NCI-H2227 treated with DMSO at 0.1 percent for 48 hours (cell line): ENCODE data around the gene NEK7.
A peak's percentile ranks its signal among the peaks of the same experiment; 100 is the strongest.
"Not testable (repeated sequence)": the region's sequence is repeated elsewhere in the genome, so short reads cannot be mapped to it uniquely, and the experiment has no call there.

Experiments
- DNase-seq: peaks from one replicate; lab custom pipeline; 2025; lab: John Stamatoyannopoulos, UW

NEK7 gene

DNA sequence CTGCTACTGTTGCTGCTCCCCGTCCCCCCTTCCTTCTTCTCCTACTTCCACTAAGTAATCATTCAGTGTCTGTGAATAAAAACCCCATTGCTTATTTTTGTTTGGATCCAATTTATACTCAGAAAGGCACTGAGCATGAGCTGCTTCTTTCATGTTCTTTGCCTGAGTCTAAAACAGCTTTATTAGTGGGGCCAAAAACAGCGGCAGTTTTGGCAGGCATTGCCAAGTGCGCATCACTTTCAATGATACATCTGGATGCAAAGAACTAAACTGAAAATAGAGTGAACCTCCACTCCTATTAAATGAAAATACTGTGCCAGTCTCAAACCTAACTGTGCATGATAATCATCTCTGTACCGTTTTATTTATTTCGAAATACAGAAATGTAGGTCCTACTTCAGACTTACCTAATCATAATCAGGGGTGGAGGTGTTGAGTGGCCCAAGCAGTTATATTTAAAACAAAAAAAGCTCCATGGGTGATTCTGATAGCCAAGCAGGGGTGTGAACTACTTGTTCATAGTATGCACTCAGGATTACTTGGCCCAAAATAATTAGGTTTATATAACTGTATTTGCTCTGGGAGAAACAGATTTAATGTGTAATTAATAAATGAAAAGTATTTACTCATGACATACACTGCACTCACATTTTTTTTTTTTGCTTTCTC is 48.4 kb downstream of the NEK7 start:
- DNase-seq, result no peak

DNA sequence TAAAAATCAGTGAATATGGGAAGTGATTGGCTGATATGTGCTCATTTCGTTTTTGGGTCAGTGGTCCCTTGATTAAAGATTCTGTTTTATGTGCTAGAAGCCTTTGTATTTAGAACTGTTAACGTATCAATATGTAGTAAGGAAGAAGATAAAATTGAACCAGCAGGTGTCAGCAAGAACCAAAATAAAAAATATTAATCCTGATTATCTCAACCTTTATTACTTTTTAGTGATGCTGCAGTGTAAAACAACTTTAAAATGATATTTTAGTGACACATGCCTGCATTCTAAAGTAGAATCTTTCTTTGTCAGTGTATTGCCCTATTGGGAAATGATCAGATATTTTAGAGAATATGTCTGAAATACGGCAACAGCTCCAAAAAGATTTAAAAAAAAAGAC is 49.5 kb downstream of the NEK7 start:
- DNase-seq, result no peak

DNA sequence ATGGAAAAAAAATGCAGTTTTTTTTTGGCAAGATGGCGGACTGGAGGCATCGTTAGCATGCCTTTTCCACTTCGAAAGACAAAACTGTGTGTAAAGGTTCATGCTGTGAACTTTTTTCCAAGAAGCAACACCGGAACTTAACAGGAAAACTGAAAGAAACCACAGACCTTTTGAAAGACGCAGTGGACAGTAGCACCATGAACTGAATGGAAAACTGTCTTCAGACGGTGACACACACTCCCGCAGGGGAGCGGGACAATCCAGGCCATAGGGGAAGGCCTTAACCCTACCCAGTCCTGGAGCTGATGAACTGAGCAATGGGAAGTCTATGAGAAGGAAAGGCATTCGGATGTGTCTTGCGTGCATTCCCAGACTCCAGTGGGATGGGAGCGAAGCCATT is 54.9 kb downstream of the NEK7 start:
- no peak for DNase-seq

DNA sequence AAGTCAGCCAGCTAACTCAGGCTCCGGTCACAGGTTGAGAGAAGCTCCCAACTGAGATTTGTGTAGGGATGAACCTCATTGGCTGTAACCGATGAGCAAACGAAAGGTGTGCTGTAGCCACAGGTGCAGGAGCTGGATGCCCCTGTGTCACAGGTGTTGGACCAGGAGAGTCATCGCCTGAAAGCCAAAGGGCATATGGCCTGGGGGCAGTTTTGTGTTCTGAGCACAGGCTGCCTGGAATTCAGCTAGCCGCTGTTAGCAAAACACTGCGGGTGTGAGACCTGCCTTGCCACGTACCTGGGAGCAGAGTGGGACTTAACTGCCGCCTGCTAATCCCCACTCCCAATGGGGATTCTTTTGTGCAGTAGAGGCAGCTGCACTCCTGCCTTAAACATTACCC is 55.3 kb downstream of the NEK7 start:
- no peak for DNase-seq

DNA sequence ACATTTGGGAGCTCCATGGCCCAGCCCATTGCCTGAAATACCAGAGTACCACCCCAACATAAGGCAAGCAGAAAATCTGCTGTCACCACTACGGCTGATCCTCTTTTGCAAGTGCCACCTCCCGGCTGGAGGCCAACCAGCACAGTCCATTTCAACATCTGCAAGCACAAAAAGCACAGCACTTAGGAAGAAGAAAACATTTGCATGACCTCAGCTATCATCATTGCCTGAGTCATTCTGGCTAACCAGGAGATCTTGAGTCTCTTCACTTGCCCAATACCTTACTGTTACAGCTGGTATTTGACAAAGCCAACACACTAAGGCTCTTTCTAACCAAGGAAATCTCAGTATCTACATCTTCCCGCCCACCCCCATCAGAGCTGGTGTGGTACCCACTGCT is 55.9 kb downstream of the NEK7 start:
- DNase-seq, result no peak

DNA sequence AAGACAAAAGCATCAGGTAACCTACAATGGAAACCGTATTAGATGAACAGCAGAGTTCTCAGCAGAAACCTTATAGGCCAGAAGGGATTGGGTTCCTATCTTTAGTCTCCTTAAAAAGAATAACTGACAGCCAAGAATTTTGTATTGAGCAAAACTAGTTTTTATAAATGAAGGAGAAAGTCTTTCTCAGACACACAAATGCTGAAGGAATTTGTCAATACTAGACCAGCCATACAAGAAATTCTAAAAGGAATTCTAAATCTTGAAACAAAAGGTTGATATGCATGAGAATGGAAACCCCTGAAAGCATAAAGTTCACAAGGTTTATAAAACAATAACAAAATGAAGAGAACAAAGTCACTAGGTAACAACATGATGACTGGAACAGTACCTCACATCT is 58.1 kb downstream of the NEK7 start:
- DNase-seq, result no peak

DNA sequence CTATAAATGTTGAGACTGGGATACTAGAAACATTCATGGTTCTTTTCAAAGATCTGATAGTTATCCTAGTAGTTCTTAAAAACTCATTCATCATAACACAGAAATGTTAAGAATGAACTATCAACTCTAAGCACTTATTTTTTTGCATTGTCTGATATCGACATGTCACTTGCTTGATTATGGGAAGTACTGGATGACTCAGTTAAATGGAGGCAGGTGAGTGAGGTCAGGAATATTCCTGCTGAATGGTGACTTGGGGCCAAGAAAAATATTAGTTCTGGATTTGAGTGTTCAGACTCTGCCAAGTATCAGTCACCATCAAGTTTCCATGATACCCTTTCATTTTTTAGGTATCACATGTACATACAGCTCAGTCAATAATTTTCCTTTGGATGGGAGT is 63.6 kb downstream of the NEK7 start:
- DNase-seq, result no peak

DNA sequence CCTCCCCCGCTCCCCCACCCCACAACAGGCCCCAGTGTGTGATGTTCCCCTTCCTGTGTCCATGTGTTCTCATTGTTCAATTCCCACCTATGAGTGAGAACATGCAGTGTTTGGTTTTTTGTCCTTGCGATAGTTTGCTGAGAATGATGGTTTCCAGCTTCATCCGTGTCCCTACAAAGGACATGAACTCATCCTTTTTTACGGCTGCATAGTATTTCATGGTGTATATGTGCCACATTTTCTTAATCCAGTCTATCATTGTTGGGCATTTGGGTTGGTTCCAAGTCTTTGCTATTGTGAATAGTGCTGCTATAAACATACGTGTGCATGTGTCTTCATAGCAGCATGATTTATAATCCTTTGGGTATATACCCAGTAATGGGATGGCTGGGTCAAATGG is 70.2 kb downstream of the NEK7 start:
- not testable (repeated sequence) for DNase-seq

DNA sequence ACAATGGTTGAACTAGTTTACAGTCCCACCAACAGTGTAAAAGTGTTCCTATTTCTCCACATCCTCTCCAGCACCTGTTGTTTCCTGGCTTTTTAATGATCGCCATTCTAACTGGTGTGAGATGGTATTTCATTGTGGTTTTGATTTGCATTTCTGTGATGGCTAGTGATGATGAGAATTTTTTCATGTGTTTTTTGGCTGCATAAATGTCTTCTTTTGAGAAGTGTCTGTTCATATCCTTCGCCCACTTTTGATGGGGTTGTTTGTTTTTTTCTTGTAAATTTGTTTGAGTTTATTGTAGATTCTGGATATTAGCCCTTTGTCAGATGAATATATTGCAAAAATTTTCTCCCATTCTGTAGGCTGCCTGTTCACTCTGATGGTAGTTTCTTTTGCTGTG is 70.7 kb downstream of the NEK7 start:
- not testable (repeated sequence) for DNase-seq

DNA sequence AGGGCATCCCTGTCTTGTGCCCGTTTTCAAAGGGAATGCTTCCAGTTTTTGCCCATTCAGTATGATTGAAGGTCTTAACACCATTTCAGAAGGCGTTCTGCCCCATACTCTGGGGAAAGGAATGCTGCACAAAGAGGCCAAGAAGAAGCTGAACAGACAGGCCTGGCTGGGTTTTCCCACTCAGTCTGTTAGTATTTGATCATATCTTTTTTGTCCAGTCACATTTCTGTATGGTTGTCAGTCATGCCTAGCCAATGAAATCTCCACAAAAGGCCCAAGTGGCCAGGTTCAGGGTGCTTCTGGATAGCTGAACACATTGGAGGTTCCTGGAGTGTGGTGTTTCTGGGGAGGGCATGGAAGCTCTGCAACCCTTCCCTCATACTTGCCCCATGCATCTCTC is 72.1 kb downstream of the NEK7 start:
- no peak for DNase-seq

DNA sequence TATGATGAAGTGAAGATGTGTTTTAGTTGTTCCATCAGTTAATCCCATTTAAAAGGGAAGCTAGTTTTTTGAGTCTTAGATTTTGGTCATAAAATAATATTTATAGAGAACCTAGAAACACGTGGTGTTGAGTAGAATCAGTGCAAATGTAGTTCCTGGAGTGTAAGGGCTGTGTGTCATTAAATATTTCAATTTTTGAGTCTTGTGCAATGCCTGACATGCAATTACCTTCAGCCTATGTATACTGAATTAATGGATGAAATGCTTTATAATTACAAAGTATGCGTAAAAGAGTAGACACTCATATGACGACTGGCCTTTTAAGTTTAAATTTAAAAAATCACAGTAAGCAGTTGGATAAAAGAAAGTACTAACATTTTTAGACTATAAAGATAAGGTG is 75.0 kb downstream of the NEK7 start:
- no peak for DNase-seq

DNA sequence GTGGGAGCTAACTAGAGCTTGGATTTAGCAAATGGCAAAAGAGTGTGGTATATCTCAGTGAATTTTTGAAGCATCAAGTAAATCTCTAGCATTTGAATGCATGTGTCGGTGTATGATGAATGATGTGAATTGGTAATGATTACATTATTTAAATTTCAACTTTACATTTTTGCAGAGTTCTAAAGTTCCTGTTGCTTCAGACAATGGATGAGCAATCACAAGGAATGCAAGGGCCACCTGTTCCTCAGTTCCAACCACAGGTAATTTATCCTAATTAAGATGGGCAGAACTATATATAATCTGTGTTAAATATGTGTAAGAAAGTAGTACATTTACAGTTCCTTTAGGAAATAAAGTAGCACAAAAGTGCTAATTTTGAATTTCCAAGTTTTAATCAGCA is 75.6 kb downstream of the NEK7 start:
- no peak for DNase-seq

DNA sequence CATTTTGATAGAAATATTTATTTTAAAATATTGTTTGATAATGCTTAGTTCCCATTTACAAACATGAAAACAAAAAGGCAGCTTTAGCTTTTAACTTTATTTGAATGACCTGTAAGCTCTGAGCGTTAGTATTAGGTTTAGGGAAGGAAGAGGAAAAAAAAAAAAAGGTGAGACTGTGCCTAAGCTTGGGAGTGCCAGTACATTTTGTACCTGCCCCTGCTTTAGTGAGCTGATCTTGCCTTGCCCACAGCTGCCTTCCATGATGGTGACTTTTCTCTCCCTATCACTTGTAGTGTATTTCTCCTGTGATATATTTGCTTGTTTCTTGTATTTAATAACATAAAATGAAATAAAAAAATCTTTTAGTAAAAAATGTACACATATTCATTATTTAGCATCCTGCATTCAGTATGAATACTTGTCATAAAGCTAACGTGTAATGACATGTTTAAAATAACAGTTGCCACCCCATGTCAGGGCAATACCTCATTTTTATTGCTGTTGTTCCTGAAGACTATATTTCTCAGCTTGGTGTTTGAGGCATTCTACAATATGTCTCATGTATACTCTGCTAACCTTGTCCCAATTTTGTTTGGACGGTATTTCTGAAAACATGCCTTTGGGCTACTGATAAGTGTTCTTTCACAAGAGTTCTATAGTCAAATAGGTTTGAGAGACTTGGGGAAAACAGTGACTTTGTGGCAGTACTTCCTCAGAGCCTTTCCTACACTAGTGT is 76.3 kb downstream of the NEK7 start:
- DNase-seq, result no peak

DNA sequence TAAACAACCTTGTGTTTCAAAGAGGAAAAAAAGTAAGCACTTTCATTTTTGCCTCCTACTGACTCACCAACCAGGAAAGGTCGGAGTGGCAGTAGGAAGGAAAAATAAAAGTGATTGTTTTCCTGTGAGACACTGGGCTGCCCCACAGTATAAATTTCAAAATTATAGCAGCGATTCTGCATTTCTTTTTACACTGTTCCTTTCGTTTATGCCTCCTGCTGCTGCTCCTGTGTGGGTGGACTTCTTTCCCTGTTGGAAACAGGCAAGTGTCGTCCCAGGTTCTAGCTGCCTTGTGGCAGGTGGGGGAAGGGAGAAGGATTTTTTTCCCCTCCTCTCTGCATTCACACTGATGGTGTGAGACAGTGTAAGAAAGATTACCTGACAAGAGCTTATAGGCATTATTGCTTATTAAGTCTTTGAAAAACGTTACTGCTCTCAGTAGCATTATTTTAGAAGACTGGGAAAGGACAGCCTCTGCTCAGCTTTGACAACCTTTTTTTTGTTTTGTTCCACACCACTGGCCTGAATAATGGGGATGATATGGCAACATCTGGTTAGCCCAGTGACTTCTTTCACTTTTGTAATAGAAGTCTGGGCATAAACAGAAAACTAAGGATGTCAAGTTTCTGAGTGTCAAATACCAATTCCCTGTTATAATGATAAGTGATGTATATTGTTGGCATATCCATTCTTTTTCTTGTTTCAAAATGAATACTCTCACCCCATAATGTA is 77.9 kb downstream of the NEK7 start:
- DNase-seq, result peak; percentile 39

DNA sequence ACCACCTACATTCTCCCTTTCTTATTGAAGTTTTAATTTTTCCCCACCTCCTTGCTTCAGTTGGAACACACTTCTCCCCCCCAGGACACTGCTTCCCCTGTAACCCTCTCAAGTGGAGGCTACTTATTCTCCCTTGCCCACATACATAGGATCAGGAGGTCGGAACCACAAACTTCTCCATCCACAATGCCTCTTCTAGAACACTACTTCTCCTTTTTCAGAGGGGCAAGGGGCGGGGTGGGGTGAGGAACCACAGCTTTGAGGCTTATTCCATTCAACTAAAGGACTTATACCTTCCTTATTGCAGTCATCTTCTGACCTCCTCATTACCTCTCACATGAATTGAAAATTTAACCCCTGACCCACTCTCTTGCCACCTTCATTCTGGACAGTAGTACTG is 81.3 kb downstream of the NEK7 start:
- DNase-seq, result no peak

DNA sequence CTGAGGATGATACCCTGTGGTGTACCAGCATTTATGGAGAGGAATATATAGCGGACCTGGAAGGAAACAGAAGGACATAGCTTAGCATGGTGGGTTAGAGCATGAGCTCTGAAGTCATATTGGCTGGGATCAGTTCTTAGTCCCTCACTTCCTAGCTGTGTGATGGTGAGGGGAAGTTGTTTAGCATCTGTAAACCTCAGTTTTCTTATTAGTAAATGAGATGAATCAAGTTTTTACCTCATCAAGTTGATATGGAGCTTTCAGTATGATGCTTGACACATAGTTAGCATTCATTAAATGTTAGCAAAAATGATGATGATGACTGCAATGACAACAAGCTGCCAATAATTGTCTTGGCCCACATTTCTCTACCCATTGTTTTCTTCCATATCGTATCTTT is 84.8 kb downstream of the NEK7 start:
- no peak for DNase-seq

DNA sequence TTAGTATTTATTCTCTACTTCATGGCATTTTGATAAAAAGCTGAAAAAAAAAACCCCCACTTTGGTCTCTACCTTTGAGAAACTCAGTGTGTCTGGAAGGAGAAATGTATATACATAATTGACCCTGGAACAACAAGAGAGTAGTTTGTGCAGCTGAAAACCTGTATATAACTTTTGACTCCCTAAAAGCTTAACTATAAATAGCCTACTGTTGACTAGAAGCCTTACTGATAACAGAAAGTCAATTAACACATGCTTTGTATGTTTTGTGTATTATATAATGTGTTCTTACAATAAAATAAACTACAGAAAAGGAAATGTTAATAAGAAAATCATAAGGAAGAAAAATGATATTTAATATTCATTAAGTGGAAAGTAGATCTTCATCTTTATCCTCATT is 88.0 kb downstream of the NEK7 start:
- DNase-seq, result no peak

DNA sequence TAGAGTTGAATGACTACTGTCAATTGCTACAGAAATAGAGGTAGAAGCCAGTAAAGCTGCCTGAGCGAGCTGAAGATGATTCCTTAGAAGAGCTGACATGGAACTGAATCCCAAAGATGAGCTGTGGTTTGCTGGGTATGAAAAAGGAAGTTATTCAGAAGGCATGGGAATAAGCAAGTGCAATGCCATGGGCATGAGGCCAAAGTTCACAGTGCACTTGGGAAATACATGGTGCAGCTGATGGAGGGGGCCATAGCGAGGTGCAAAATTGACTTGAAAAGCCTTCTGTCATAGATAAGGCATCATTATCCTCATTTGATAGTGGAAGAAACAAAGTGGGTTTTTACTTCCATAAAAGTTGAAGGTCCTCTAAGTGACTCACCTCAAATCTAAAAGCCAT is 88.6 kb downstream of the NEK7 start:
- no peak for DNase-seq

DNA sequence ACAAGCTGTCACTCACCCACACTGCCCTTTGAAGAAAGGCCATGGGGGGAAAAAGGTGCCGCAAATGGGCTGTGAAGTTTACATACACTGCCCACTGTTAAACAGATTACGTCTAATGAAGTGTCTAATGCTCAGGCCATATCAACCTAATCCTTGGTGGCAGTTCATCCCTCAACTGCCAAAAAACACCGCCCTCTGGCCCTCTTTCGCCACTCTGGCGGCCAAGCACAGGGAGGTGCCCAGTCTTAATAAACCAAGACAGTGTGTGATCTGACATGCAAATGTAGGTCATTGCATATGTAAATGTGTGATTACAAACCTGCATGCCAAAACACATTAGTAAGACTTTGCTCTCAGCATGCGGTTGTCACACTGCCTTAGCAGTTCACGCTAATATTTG is 89.5 kb downstream of the NEK7 start:
- no peak for DNase-seq

DNA sequence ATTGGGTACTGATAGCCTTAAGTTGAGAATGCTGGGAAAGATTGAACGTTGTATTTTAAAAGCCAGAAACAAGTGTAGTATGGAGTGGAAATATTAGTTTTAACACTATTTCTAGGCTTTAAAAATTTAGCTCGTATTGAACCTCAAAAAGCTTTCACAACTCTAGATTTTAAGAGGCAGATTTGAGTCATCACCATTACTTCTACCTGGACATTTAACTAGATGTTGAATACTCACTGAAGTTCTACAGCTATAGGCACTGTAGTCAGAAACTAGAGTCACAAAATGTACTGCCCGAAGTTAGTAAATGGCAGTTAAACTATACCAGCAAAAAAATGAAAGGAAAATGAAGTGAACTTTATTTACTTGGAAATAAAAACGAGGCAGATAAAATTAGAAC is 96.5 kb downstream of the NEK7 start:
- no peak for DNase-seq

DNA sequence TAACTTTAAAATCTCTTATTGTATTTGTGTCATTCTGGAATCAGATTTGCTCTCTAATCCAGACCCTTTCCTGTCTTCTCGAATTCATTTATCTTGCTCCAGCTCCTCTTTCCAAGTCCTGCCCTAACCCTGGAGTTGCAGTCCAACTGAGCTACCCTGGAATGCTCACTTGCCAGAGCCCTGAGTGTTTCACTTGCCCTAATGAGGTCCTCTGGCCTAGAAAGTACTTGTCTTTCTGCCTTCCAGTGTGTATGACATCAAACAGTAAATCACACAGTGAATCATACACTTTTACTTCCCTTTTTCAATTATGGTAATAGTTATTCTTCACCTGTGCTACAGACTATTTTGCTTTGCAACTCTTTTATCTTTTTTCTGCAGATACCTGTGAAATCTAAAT is 96.9 kb downstream of the NEK7 start:
- no peak for DNase-seq

DNA sequence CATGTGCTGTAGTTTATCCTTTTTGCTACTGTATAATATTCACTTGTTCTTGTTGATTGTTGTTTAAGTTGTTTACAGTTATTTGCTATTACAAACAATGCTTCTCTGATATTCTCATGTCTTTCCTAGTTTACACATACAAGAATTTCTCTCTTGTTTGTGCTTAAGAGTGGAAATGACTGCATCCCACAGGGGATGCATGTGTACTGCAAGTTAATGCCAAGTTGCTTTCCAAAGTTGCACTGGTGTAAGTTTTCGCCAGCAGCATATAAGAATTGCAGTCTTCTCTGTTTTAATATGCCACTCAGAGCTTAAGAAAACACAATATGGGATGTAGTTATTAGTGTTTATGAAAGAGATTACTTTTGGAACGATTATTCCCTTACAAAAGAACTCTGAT is 97.7 kb downstream of the NEK7 start:
- DNase-seq, result no peak

DNA sequence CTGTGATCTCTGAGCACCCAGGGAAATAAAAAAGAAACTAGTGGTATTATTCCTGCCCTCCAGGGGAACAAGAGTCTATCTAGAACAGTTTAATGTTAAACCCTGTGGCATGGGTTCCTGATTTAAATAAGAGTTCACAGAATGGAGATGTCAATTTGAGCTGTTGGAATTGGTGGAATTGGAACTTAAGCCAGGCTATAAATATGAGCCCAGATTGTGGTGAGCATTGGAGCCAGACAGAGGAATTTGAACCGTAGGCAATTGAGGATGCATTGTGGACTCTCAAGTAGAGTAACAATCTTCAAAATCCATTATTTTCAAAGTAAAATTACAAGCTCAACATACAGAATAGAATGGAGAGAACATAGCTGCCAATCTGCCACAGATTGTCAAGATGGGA is 98.2 kb downstream of the NEK7 start:
- DNase-seq, result no peak
